ENCODE data around the gene DMXL2.

The DMXL2 gene

DNA sequence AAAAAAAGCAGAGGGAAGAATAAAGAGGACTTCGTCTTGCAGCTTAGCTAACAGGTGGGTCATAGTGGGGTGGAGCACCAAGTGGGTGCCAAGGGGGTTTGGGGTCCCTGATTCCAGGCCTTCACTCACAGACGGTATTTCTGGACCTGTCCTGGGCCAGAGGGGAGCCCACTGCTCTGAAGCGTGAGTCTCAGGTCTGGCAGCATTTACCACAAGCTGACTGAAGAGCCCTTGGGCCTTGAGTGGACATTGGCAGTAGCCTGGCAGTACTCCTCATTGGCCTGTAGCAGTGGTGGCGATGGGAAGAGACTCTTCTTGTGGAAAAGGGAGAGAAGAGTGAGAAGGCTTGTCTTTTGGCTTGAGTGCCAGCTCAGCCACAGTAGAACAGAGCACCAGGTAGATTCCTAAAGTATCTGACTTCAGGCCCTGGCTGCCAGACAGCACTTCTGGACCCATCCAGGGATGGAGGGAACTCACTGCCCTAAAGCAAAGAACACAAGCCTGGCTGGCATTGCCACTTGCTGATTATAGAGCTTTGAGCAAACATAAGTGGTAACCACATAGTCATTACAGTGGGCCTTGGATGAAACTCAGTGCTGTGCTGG, 208.2 kb downstream of the DMXL2 start:
- no peak for DNase-seq (ENCODE audit: low read depth in 2 of 2)

DNA sequence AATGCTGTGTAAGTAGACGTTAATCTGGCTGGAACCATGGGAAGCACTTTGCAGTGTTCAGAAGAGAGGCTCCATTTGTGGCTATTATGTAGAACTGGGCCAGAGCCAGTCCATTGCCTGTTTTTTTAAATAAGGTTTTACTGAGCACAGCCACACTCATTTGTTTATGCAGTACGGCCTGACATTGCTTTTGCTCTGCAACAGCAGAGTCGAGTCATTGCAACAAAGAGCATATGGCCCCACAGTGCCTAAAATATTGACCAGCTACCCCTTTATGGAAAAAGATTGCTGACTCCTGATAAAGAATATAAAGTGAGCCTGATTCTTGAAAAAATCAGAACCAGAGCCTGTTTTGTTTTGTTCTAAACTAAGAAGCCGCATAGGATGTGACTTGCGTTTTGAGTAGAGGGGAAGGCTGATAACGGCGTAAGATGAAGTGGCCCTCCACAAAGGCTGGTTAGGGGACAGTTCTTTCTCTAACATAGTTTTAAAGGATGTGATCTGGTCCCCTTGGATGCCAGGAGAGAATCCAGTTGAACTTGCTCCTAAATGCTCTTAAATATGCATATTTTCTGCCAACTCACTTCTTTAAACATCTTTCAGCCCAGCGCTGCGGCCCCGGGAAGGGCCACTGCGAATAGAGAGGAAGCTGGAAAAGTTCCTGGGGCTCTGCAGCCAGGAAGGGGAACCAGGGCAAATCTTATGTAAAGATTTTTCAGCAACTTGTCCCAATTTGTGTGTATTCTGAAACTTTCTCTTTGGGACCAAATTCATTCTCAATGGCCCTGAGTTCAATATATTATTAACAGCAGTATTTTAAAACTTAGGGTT, 216.7 kb downstream of the DMXL2 start:
- no peak for DNase-seq (ENCODE audit: low read depth in 2 of 2)

DNA sequence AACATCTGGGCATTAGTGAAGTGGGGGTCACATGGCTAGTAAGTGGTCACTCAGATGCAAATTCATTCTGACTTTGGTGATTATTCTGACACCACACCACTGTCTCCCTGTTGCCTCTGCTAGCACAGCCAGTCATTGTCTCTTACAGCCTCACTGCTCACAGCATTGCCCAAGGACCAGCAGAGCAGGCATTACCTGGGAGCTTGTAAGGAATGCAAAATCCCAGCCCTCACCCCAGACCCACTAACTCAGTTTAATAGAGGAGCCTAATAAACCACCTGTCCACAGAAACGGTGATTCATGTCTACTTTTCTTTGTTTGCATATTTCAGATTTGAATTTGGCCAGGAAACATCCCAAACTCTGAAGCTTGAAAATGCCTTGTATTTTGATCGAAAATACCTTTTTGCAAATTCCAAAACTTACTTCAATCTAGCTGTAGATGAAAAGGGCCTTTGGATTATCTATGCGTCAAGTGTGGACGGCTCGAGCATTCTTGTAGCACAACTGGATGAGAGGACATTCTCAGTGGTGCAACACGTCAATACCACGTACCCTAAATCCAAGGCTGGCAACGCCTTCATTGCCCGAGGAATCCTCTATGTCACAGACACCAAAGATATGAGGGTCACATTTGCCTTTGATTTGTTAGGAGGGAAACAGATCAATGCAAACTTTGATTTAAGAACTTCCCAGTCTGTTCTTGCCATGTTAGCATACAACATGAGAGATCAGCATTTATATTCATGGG, 218.4 kb downstream of the DMXL2 start:
- DNase-seq (ENCODE audit: low read depth in 2 of 2), result no peak

DNA sequence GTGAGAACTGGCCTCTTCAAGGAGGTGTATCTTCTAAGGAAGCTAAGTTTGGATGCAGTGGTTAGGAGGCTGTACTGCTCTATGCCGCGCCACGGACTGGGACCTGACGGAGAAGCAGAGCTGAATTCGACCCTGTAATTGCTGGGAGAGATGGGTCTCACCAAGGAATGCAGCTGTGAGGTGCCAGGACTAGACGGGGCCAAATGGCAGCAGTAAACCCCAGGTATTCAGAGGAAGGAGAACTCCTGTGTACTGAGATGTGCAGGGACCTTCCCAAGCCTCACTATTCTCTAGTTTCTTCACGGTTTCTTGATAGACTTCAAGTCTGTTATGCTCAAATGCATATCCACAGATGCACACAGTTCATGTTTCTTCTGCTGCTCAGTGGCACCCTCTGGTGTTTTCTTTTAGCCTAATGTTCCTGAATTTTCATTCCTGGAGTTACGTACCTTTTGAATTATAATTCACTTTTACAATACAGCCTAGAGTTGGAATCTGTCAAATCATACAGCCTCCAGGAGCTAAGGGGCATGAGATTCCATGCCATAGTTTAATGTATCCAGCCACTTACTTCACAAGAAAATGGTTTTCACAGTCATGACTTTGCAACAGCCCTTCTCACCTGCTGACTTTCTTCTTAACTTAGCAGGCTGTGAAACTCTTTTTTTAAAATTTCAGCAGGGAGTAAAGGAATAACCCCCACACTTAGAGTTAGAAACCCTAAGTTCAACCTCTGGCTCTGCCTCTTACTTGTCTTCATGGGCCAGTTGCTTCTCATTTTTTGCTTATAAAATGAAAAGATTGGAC, 219.3 kb downstream of the DMXL2 start:
- no peak for DNase-seq (ENCODE audit: low read depth in 2 of 2)

DNA sequence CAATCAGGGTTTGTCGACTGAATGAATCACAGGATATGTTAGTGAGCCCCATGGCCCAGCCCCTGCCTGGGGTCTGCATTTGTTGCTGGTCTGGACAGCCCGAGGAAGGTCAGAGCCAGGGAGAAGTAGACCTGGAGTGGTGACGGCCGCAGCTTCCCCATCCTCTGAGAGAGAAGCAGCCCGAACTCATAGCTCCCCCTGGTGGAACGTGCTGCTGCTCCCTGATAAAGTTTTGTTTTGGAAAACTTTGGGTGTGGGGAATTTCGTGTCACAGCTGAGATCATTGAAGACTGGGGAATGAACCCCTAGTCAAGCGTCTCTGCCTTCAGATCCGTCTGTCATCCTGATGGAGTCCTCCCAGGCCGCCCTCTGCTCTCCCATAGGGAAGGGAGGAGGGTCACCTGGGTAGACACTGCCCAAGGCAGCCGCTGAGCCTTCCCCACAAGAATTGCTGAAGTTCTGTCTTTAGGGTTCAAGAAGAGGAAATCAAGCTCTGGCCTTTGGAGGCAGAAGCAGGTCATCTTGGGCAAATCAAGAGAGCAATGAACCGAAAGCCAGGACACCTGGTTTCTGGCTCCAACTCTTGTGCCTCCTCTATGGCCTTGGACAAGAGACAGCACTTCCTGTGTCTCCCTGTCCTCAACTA, 220.6 kb downstream of the DMXL2 start:
- DNase-seq (ENCODE audit: low read depth in 2 of 2), result peak in 1 of 2 experiments; percentile 8

DNA sequence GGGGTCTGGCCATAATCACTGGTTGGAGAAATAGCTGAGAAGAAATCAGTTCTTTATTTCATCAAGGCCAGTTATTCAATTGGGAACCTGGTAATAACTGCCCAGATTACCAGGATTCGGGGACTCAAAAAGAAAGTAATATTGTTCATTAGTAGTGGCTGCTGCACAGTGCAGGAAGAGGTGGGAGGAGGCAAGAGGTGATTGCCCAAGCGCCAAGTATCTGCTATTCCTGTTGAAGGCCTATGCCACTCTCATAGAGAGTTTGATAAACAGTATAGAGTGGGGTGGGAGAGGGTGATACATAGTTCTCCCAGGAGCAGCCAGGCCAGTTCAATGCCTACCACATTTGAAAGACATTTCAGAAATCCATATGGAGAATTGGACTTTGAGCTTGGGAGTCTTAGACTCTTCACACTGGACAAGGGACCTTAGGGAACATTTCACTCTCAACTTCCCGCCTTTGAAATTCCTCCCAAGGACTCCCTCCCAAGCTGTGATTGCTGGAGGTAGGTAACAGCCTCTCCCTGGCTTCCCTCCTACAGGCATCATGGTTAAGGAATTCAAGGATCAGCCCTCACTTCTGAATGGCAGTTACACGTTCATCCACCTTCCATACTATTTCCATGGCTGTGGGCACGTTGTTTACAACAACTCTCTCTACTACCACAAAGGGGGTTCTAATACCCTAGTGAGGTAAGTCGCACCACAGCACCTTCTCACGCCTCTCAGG, 221.4 kb downstream of the DMXL2 start:
- DNase-seq (ENCODE audit: low read depth in 2 of 2), result no peak

DNA sequence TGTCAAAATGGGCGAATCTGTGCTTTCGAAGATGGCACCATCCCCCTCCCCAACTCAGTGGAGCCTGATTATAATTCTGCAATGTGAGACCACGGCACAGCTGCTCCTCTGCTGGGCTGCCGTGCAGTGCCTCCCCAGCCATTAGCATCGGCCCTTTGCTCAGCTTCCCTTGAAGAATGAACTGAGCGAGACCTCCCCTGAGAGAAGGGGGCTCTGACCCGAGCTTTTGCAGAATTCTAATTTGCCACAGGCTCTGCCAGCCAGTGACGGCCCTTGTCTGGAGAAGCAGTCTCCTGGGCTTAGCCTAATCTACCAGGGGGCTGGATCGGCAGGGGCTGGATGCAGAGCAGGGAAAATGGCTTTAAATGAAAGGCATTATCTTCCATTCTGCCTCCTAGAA, 223.9 kb downstream of the DMXL2 start:
- DNase-seq (ENCODE audit: low read depth in 2 of 2), result no peak
